Ovary (tissue), 9 donors: Measurements from ENCODE around the gene TBCK. TPM values are rescaled to one million over a fixed set of nuclear protein-coding genes. Genes with fewer than 3 reads are reported as not detected.

ENCODE experiments used
- DNase-seq, 5 donors: peaks; one replicate each; pipeline ENCODE4 v3.0.0-alpha.2; 2019 to 2020
- H3K27ac ChIP-seq, 2 donors: fragments of 200-600 bp; one replicate each; pipeline versions ENCODE4 v1.5.1 to v1.8.0; 2019 to 2022
- H3K27me3 ChIP-seq: fragments of 200-600 bp; one replicate; pipeline ENCODE4 v1.8.0; 2022
- H3K36me3 ChIP-seq: fragments of 200-600 bp; sonication (generic); one replicate; pipeline ENCODE4 v1.5.1; 2019
- H3K4me1 ChIP-seq: one replicate; pipeline ENCODE4 v1.8.1; 2013; ENCODE audit warnings: mild to moderate bottlenecking, moderate library complexity; ENCODE audit not compliant: insufficient read depth
- H3K4me3 ChIP-seq: fragments of 200-600 bp; sonication (generic); one replicate; pipeline ENCODE4 v1.5.1; 2017
- H3K9me3 ChIP-seq, 2 donors: fragments of 200-600 bp in 1 of 2; sonication (generic) in 1 of 2; one replicate each; pipeline versions ENCODE4 v1.5.1 to v1.8.1; 2013 to 2019; ENCODE audit warnings: mild to moderate bottlenecking in 1 of 2, moderate library complexity in 1 of 2
- EP300 ChIP-seq: sonication (generic); formaldehyde crosslinking; IDR thresholded peaks from one replicate; pipeline ENCODE4 v1.6.1; 2017; ENCODE audit warnings: antibody characterized with exemption
- POLR2A ChIP-seq: fragments of 450-650 bp; IDR thresholded peaks from one replicate; pipeline ENCODE4 v1.6.1; 2017; ENCODE audit warnings: antibody characterized with exemption, mild to moderate bottlenecking, moderate library complexity
- WGBS, 3 donors: extraction: QIAGEN DNeasy Blood & Tissue Kit in 1 of 3; methylation state at CpG; one replicate each; pipeline versions ENCODE4 v1.1.5 to v1.1.7; 2013 to 2017; 5-methylcytosine and 5-hydroxymethylcytosine counted together
- intact Hi-C, 4 donors: fragments of 100-400 bp; cut with DNase I; formaldehyde crosslinking; loops; one replicate each; pipeline versions ENCODE4 v1.11.0 to v1.15.1; 2022 to 2023
- polyA plus RNA-seq, 2 donors: library from polyadenylated mRNA; stranded (reverse); fragments of 200-250 nt in 1 of 2; fragments of 350-450 nt in 1 of 2; fragmentation: Illumina TruSeq in 1 of 2; extraction: RNeasy Lipid Tissue Mini Kit (QIAGEN cat#74804) in 1 of 2; gene quantifications; one replicate each; pipeline ENCODE4 v1.2.3, GENCODE V29; 2013 to 2014
- total RNA-seq, 7 donors: library from RNA; depleted of rRNA in 2 of 7; stranded (reverse); fragments of >200 nt in 2 of 7; fragmentation: NEBNext Ultra II Directional in 3 of 7; extraction: Animal tissue kit (Norgen Biotek cat#: 25700) in 3 of 7; gene quantifications; one replicate each; pipeline versions ENCODE4 v1.1.0 to v1.2.4, GENCODE V29; 2016 to 2023
- TF ChIP-seq, protein P1 (sequence below), 3 donors: fragments of 450-650 bp in 2 of 3; fragments of 200-600 bp in 1 of 3; IDR thresholded peaks; one replicate each; pipeline versions ENCODE4 v1.5.1 to v1.8.0; 2016 to 2022; ENCODE audit warnings: antibody characterized with exemption in 3 of 3, mild to moderate bottlenecking in 1 of 3
- donor health status: DM: no; HTN: no; CAD: no; lungs with moderate emphysema.
- donor health status: DM: no; HTN: no; CAD: no.
- donor health status: Bipolar disorder and iron deficiency.
- donor health status: DM: yes; HTN: yes; CAD: no.
- donor health status: DM: no; HTN: no; CAD: no.
- donor health status: DM: yes; HTN: yes; CAD: no.

TBCK gene
- total and polyA plus RNA-seq, 9 donors = 13.6 to 50.1 (median 39.1) TPM

DNA sequence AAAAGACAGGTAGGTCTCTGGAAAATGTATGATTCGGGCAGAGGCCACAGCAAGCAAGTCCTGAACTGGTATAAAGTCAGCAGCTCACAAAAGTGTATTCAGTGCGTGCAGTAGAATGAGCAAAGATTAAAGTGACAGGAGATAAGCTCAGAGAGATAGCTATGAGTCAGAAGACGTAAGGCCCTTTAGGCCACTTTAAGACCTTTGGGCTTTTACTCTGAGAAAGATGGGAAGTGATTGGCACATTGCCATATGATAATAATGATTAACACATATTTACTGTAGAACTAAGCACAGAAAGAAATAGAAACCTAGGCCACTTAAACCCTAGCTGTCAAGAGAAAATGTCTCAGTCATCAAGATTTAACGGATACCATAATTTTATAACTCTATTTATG is 51.7 kb downstream of the TBCK start:
- 92 to 95% (median 94%) methylated on average over 4 of the region's 4 CpGs for WGBS, 3 donors
- intact Hi-C loops = no loop called here
- H3K27ac ChIP-seq = no peak overlapping the region

DNA sequence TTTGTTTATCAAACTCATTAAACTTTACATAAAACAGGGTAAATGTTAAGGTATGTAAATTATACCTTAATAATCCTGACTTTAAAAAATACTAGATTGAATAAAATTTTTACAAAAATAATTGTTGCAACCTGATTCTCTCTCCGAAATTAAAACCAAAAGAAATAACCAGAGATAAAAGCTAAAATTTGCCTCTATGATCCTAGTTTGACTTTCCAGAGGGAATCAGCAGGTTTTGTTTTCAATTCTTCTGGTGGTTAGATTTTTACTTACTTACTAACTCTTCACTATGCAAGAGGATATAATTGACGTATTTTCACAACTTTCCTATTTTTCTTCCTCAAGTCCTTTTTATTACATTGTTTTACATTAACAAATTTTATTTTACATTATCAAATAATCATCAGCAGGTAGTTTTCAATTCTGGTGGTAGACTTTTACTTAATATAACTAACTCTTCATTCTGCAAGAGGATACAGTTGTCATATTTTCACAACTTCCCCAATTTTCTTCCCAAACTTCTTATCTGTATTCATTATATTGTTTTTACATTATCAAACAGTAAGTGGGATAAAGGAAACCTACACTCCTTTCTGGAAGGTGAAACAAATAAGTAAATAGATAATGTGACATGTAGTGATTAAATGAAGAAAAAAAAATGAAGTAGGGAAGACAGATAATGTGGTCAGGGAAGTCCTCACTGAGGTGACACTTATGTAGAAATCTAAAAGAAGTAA is 52.2 kb downstream of the TBCK start:
- TF ChIP-seq POLR2A (no peak), EP300 (no peak)
- TF ChIP-seq, protein P1, sequence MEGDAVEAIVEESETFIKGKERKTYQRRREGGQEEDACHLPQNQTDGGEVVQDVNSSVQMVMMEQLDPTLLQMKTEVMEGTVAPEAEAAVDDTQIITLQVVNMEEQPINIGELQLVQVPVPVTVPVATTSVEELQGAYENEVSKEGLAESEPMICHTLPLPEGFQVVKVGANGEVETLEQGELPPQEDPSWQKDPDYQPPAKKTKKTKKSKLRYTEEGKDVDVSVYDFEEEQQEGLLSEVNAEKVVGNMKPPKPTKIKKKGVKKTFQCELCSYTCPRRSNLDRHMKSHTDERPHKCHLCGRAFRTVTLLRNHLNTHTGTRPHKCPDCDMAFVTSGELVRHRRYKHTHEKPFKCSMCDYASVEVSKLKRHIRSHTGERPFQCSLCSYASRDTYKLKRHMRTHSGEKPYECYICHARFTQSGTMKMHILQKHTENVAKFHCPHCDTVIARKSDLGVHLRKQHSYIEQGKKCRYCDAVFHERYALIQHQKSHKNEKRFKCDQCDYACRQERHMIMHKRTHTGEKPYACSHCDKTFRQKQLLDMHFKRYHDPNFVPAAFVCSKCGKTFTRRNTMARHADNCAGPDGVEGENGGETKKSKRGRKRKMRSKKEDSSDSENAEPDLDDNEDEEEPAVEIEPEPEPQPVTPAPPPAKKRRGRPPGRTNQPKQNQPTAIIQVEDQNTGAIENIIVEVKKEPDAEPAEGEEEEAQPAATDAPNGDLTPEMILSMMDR (IDR thresholded peaks at IDR 0.05) = no peak
- Histone ChIP-seq H3K4me3 (no peak overlapping the region), H3K4me1 (peaks cover 2% of the 10 kb centered on the region), H3K9me3 (no peaks in the 10 kb centered on the region), H3K27me3 (no peaks in the 10 kb centered on the region), H3K36me3 (no peaks in the 10 kb centered on the region), H3K27ac (no peak overlapping the region)
- 88 to 94% (median 90%) methylated on average over 2 of the region's 2 CpGs for WGBS, 3 donors
- no peak for DNase-seq
- intact Hi-C loops = no loop called here

More for the DNA sequence above, 51.7 kb downstream of the TBCK start:
- H3K36me3 ChIP-seq = no peaks in the 10 kb centered on the region
- no peak for DNase-seq
- no peaks in the 10 kb centered on the region for H3K9me3 ChIP-seq
- no peak overlapping the region for H3K4me3 ChIP-seq
- TF ChIP-seq, protein P1 (IDR thresholded peaks at IDR 0.05) = no peak
- TF ChIP-seq EP300 (no peak), POLR2A (no peak)
- H3K4me1 ChIP-seq = peaks cover 3% of the 10 kb centered on the region
- no peaks in the 10 kb centered on the region for H3K27me3 ChIP-seq

DNA sequence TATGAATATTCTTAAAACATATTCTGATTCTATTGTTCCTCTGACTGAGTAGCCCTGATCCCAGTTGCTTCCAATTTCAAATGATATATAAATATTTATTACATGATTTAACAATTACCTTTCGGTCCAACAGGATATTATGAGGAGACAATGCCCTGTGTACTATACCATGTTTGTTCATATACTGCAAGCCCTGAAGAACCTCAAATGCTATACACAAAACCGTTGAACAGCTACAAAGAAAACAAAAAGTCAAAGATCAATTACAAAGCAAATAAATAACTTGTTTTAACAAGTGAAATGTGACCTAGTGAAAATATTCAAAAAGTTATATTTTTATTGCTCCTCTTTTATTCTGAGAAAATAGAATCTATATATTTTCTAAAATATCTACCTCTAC is 54.0 kb downstream of the TBCK start:
- 85 to 89% (median 88%) methylated on average over 2 of the region's 2 CpGs for WGBS, 3 donors
- Histone ChIP-seq H3K27ac (no peak overlapping the region), H3K36me3 (no peaks in the 10 kb centered on the region), H3K9me3 (no peaks in the 10 kb centered on the region), H3K27me3 (no peaks in the 10 kb centered on the region), H3K4me1 (no peaks in the 10 kb centered on the region), H3K4me3 (no peak overlapping the region)
- TF ChIP-seq, protein P1 (IDR thresholded peaks at IDR 0.05) = no peak
- TF ChIP-seq POLR2A = no peak
- DNase-seq = no peak
- intact Hi-C loops = no loop called here

DNA sequence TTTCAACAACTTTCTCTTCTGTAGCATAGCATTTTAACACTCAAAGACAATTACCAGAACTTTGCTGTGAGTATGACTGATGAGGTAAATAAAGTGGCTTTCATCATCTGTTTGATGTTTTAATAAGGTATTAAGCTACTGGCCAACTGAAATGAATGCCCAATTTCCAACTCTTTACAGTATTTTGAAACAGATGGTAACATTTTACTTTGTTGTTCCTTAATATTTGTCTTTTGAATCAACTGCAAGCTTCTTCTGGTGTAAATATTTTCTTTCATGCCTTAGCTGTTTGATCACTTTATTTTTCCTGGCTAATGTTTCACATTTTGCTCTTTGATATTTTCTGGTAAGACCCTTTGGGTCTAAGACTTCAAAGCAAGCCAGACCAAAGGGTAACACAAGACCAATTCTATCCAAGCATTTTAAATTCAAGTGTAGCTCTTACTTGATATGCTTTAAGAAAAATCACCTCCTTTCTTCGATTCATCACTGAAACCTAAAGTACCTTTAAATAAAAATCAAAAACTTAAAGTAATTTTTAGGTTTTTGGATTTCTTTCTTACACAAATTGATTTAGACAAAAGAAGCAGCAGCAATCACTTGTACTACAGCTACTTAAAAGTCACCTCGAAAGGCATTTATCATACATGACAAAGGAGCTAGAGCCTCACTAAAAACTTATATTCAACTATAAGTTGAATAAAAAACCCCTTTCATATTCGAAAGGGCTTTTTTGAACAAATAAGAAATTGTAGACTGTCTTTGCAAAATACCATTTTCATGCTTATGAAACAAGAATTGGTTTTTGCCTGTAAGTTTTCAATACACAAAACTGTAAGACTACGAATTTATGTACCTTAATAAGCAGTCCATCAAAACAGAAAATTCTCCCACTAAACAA is 57.6 kb downstream of the TBCK start:
- no peak overlapping the region for H3K27ac ChIP-seq
- WGBS, 3 donors = 81 to 88% (median 83%) methylated on average over 4 of the region's 4 CpGs
- H3K9me3 ChIP-seq = no peaks in the 10 kb centered on the region
- DNase-seq = no peak
- H3K4me1 ChIP-seq = no peaks in the 10 kb centered on the region
- intact Hi-C loops = no loop called here
- no peaks in the 10 kb centered on the region for H3K36me3 ChIP-seq
- no peak for TF ChIP-seq POLR2A
- TF ChIP-seq, protein P1 (IDR thresholded peaks at IDR 0.05) = no peak
- no peak for TF ChIP-seq EP300
- no peak overlapping the region for H3K4me3 ChIP-seq
- H3K27me3 ChIP-seq = no peaks in the 10 kb centered on the region
